ENCODE measurements around the gene CLMN. TPM values are rescaled to one million over a fixed set of nuclear protein-coding genes. Genes with fewer than 3 reads are reported as not detected.

Gene CLMN
- total and polyA plus RNA-seq, 2 of the 4 experiments (the other 2 are of a cell fraction), result 0.10 to 0.18 TPM

DNA sequence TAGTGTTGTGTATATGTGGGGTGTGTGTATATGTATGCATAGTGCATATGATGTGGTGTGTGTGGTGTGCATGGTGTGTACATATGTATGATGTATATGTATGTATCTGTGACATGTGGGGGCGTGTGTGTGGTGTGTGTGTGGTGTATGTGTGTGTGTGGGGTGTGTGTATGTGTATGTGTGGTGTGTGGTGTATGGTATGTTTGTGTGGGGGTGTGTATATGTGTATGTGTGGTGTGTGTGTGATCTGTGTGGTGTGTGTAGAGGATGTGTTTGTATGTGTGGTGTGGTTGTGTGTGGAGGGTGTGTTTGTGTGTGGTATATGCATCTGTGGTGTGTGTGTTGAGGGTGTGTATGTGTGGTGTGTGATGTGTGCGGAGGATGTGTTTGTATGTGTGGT lies 61.6 kb downstream of the CLMN start:
- intact Hi-C loops (cut with micrococcal nuclease), result no loop called here
- Histone ChIP-seq H3K18ac (ENCODE audit: low read depth, low read length) (no peak overlapping the region), H3K79me1 (ENCODE audit: low read depth in 1 of 2, low read length in 2 of 2) (no peaks in the 10 kb centered on the region), H3K56ac (ENCODE audit: extremely low read depth, insufficient read depth, low read length) (no peak overlapping the region), H4K8ac (ENCODE audit: low read depth in 2 of 2, low read length in 2 of 2) (no peak overlapping the region), H2BK120ac (ENCODE audit: low read depth, low read length) (no peak overlapping the region), H2BK15ac (ENCODE audit: low read depth, low read length) (no peak overlapping the region), H3K4me2 (ENCODE audit: low read depth, low read length) (no peak overlapping the region), H2AFZ (replicated peaks; ENCODE audit: low read length, poor library complexity) (peak overlapping the region; percentile 63), H3K27me3 (ENCODE audit: control insufficient read depth, insufficient read depth, low read length) (no peaks in the 10 kb centered on the region), H3K27ac (ENCODE audit: insufficient read depth, low read length) (no peak overlapping the region), H2AK5ac (ENCODE audit: low read depth, low read length) (no peak overlapping the region), H3K9me1 (ENCODE audit: insufficient read depth, low read length) (no peaks in the 10 kb centered on the region), H2BK20ac (ENCODE audit: low read depth, low read length) (no peak overlapping the region), H3K36me3 (ENCODE audit: control insufficient read depth, insufficient read depth, low read length) (no peaks in the 10 kb centered on the region), H3K14ac (replicated peaks; ENCODE audit: low read depth, low read length) (no peak overlapping the region), H3K9me3 (ENCODE audit: control insufficient read depth, insufficient read depth, low read length) (no peaks in the 10 kb centered on the region; the same call in 1 of the 2 replicates), H2AK9ac (replicated peaks; ENCODE audit: low read depth, low read length, poor library complexity) (no peak overlapping the region), H3K9ac (ENCODE audit: low read depth, low read length) (no peak overlapping the region), H4K91ac (ENCODE audit: insufficient read depth, low read depth, low read length) (no peak overlapping the region), H3K4me3 (ENCODE audit: insufficient read depth, low read depth, low read length) (no peak overlapping the region), H3K4ac (ENCODE audit: low read depth, low read length) (no peak overlapping the region), H4K5ac (ENCODE audit: low read depth, low read length) (no peak overlapping the region), H4K20me1 (ENCODE audit: insufficient read depth, low read length) (no peaks in the 10 kb centered on the region), H2BK5ac (ENCODE audit: low read depth, low read length, poor library complexity, severe bottlenecking) (peak overlapping the region; percentile 88), H3K23ac (ENCODE audit: low read depth, low read length) (no peak overlapping the region), H3K4me1 (ENCODE audit: control insufficient read depth, insufficient read depth, low read length) (no peaks in the 10 kb centered on the region)
- DNase-seq (no peak), ATAC-seq (ENCODE audit: low read depth) (no peak)
- WGBS, 2 experiments (ENCODE audit: extremely low coverage in 2 of 2, insufficient read length in 1 of 2), result 71 to 100% methylated on average over 1 to 2 of the region's 2 CpGs
- CTCF ChIA-PET, result no interaction called here
- dilution Hi-C loops (cut with HindIII; ENCODE audit: low sequenced_read_pairs, unreplicated experiment), result no loop called here
- TF ChIP-seq CEBPB (IDR thresholded peaks at IDR 0.05; ENCODE audit: low read depth, low read length), result no peak
- TF ChIP-seq NFE2L2 (IDR thresholded peaks at IDR 0.05; ENCODE audit: low read depth, low read length), result no peak
- TF ChIP-seq RAD21 (IDR thresholded peaks at IDR 0.05; ENCODE audit: low read length), result no peak
- no peak for TF ChIP-seq BHLHE40 (IDR thresholded peaks at IDR 0.05; ENCODE audit: low read depth, low read length)
- no peak for TF ChIP-seq RCOR1 (IDR thresholded peaks at IDR 0.05; ENCODE audit: insufficient replicate concordance, low read length)
- no peak for TF ChIP-seq CHD1 (IDR thresholded peaks at IDR 0.05; ENCODE audit: low read depth, low read length)
- TF ChIP-seq, protein P1, sequence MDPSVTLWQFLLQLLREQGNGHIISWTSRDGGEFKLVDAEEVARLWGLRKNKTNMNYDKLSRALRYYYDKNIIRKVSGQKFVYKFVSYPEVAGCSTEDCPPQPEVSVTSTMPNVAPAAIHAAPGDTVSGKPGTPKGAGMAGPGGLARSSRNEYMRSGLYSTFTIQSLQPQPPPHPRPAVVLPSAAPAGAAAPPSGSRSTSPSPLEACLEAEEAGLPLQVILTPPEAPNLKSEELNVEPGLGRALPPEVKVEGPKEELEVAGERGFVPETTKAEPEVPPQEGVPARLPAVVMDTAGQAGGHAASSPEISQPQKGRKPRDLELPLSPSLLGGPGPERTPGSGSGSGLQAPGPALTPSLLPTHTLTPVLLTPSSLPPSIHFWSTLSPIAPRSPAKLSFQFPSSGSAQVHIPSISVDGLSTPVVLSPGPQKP (IDR thresholded peaks at IDR 0.05; ENCODE audit: borderline replicate concordance, low read depth, low read length), result no peak
- no peak for TF ChIP-seq MXI1 (IDR thresholded peaks at IDR 0.05; ENCODE audit: borderline replicate concordance, low read depth, low read length)
- TF ChIP-seq, protein P2, sequence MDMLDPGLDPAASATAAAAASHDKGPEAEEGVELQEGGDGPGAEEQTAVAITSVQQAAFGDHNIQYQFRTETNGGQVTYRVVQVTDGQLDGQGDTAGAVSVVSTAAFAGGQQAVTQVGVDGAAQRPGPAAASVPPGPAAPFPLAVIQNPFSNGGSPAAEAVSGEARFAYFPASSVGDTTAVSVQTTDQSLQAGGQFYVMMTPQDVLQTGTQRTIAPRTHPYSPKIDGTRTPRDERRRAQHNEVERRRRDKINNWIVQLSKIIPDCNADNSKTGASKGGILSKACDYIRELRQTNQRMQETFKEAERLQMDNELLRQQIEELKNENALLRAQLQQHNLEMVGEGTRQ (IDR thresholded peaks at IDR 0.05; ENCODE audit: low read depth, low read length), result no peak
- POLR2A ChIA-PET (ENCODE audit: unreplicated experiment), result no interaction called here
- BruUV-seq (replicated peaks), result no TSS peak
- in situ Hi-C loops (cut with MboI; ENCODE audit: low sequenced_read_pairs), result no loop called here

Data from IMR-90 (cell line).